HEK293T (cell line): ENCODE measurements around the gene NELFA.

Experiments used
- CTCF ChIA-PET: fragments of 350-600 bp; formaldehyde crosslinking; extraction: SDS; loops from one replicate; lab custom pipeline; 2021; ENCODE audit warnings: antibody characterized with exemption, inconsistent platforms; lab: Yijun Ruan, JAX
- POLR2A ChIA-PET: fragments of 350-600 bp; formaldehyde crosslinking; extraction: SDS; loops from one replicate; lab custom pipeline; 2020; ENCODE audit warnings: antibody characterized with exemption, inconsistent platforms; lab: Yijun Ruan, JAX
- DNase-seq: peaks from one replicate; pipeline ENCODE4 v3.0.0; 2012; ENCODE audit warnings: mixed read lengths; ENCODE audit errors: extremely low spot score
- ARNT ChIP-seq: fragments of 450-650 bp; IDR thresholded peaks from 2 replicates; pipeline ENCODE4 v1.6.1; 2017; ENCODE audit warnings: mild to moderate bottlenecking
- BHLHE40 ChIP-seq: fragments of 450-650 bp; IDR thresholded peaks from 2 replicates; pipeline ENCODE4 v1.6.1; 2016; ENCODE audit warnings: mild to moderate bottlenecking, moderate library complexity, borderline replicate concordance
- CTBP1 ChIP-seq: fragments of 450-650 bp; IDR thresholded peaks from 2 replicates; pipeline ENCODE4 v1.6.1; 2016; ENCODE audit warnings: borderline replicate concordance
- ELF4 ChIP-seq: fragments of 450-650 bp; IDR thresholded peaks from 2 replicates; pipeline ENCODE4 v1.6.1; 2017; ENCODE audit warnings: antibody characterized with exemption
- FOXA1 ChIP-seq: fragments of 450-650 bp; IDR thresholded peaks from 2 replicates; pipeline ENCODE4 v1.6.1; 2016; ENCODE audit warnings: mild to moderate bottlenecking
- FOXK2 ChIP-seq: fragments of 450-650 bp; IDR thresholded peaks from 2 replicates; pipeline ENCODE4 v1.6.1; 2016; ENCODE audit warnings: mild to moderate bottlenecking
- FOXM1 ChIP-seq: fragments of 450-650 bp; IDR thresholded peaks from 2 replicates; pipeline ENCODE4 v1.6.1; 2017; ENCODE audit warnings: mild to moderate bottlenecking, borderline replicate concordance
- HDGF ChIP-seq: fragments of 450-650 bp; IDR thresholded peaks from 2 replicates; pipeline ENCODE4 v1.6.1; 2017; ENCODE audit warnings: antibody characterized with exemption, borderline replicate concordance
- L3MBTL2 ChIP-seq: fragments of 450-650 bp; conservative IDR thresholded peaks from 2 replicates; pipeline ENCODE4 v1.6.1; 2016; ENCODE audit warnings: mild to moderate bottlenecking
- LEF1 ChIP-seq: fragments of 450-650 bp; IDR thresholded peaks from 2 replicates; pipeline ENCODE4 v1.6.1; 2017; ENCODE audit warnings: mild to moderate bottlenecking, borderline replicate concordance
- NFRKB ChIP-seq: fragments of 450-650 bp; IDR thresholded peaks from 2 replicates; pipeline ENCODE4 v1.6.1; 2016; ENCODE audit warnings: mild to moderate bottlenecking, moderate library complexity
- SP1 ChIP-seq: fragments of 450-650 bp; IDR thresholded peaks from 2 replicates; pipeline ENCODE4 v1.6.1; 2017
- SUZ12 ChIP-seq: fragments of 450-650 bp; IDR thresholded peaks from 2 replicates; pipeline ENCODE4 v1.6.1; 2016; ENCODE audit warnings: mild to moderate bottlenecking
- TARDBP ChIP-seq: fragments of 450-650 bp; IDR thresholded peaks from 2 replicates; pipeline ENCODE4 v1.6.1; 2016
- ZNF384 ChIP-seq: fragments of 450-650 bp; IDR thresholded peaks from 2 replicates; pipeline ENCODE4 v1.6.1; 2016
- TF ChIP-seq, protein P1 (sequence below): fragments of 450-650 bp; IDR thresholded peaks from 2 replicates; pipeline ENCODE4 v1.6.1; 2016

NELFA gene

GRCh38 chr4:1970926-1971325, 37.8 kb downstream of the NELFA start:
- DNase-seq: no peak
- ChIA-PET POLR2A (no interaction called here), CTCF (no interaction called here)
- TF ChIP-seq SP1 (no peak), CTBP1 (no peak), FOXK2 (no peak), FOXM1 (no peak), L3MBTL2 (no peak), LEF1 (no peak)

GRCh38 chr4:1969928-1970723, 38.6 kb downstream of the NELFA start:
- no peak for DNase-seq
- CTCF ChIA-PET: no interaction called here
- TF ChIP-seq SP1 (no peak), ARNT (no peak), FOXA1 (no peak), L3MBTL2 (no peak), SUZ12 (no peak), LEF1 (no peak), HDGF (no peak), BHLHE40 (no peak), FOXK2 (no peak), ELF4 (no peak), ZNF384 (no peak), TARDBP (no peak), NFRKB (no peak), CTBP1 (no peak), FOXM1 (no peak)
- TF ChIP-seq, protein P1, sequence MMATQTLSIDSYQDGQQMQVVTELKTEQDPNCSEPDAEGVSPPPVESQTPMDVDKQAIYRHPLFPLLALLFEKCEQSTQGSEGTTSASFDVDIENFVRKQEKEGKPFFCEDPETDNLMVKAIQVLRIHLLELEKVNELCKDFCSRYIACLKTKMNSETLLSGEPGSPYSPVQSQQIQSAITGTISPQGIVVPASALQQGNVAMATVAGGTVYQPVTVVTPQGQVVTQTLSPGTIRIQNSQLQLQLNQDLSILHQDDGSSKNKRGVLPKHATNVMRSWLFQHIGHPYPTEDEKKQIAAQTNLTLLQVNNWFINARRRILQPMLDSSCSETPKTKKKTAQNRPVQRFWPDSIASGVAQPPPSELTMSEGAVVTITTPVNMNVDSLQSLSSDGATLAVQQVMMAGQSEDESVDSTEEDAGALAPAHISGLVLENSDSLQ: no peak
- POLR2A ChIA-PET: no interaction called here

DNA sequence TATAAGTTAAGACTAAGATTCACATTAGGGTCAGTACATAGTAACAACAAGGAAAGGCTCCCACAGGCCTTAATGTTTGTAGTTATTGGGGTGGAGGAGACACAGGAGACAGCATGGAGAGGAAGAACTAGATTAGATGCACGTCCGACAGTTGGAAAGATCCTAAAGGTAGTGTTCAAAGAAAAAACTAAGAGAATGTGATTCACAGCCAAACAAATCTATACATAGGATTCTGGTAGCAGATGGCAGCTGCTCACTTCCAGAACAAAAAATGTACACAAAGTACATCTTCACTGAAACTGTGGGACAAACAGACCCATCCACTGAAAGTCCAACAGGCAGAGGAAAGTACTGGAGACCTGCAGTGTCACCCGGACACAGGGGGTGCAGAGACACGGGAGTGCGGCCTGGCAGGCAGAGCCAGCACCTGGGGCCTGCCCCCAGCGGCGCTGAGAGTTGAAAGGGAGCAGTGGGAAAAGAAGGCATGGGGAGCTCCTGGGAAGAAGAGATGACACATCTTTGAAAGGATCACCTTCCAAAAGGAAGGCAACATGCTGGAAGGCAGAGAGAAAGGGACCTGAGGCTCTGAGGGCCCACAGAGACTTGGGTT, 40.0 kb downstream of the NELFA start:
- ChIA-PET POLR2A (no interaction called here), CTCF (no interaction called here)
- no peak for TF ChIP-seq TARDBP
- TF ChIP-seq ELF4: no peak
- DNase-seq: no peak

GRCh38 chr4:1967512-1968149, 41.1 kb downstream of the NELFA start:
- POLR2A ChIA-PET: no interaction called here
- DNase-seq: no peak
- TF ChIP-seq SUZ12 (no peak), ELF4 (no peak), SP1 (no peak)
- TF ChIP-seq, protein P1: no peak
- CTCF ChIA-PET: no interaction called here

- TF ChIP-seq CTBP1 (no peak), NFRKB (no peak), FOXK2 (no peak), FOXM1 (no peak), ARNT (no peak), SP1 (no peak), BHLHE40 (no peak), L3MBTL2 (no peak), HDGF (no peak), TARDBP (no peak)
- TF ChIP-seq, protein P1: no peak
- ChIA-PET CTCF (no interaction called here), POLR2A (no interaction called here)
- no peak for DNase-seq
Measured at GRCh38 chr4:1964971-1965370, 43.8 kb downstream of the NELFA start.

DNA sequence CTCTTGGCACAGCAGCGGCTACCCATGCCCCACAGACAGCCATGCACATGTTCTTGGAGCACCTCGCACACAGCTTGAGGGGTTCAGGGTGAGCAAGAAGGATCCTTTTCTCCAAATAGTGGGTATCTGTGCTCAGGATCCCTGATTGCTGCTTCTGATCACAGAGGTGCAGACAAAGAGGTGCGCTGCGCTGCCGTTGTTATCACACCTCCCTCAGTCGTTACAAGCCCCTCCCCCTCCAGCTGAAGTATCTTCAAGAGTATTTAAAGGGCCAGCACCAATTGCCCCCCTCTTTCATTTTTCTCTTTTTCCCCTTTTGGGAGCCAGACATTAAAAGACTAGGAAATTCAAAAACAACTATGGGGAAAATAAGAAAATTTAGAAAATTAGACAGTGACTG, 44.3 kb downstream of the NELFA start:
- TF ChIP-seq ELF4 (no peak), BHLHE40 (no peak), FOXK2 (no peak)
- DNase-seq: no peak
- CTCF ChIA-PET: interaction anchor here (0.6 kb wide), 1 partner anchor 49 kb away, joined by 5 read pairs; no protein-coding TSS in a partner anchor
- POLR2A ChIA-PET: no interaction called here
